22Rv1 (cell line): ENCODE measurements around the gene SFSWAP.
"Not testable (repeated sequence)": the region's sequence is repeated elsewhere in the genome, so short reads cannot be mapped to it uniquely, and the experiment has no call there.

ENCODE experiments used
- H3K27ac ChIP-seq: fragments of 450-650 bp; 2 replicates; pipeline ENCODE4 v1.5.1; 2017
- CTCF ChIP-seq: fragments of 450-650 bp; IDR thresholded peaks from 2 replicates; pipeline ENCODE4 v1.5.1; 2017; ENCODE audit warnings: mild to moderate bottlenecking
- ZFX ChIP-seq: fragments of 450-650 bp; IDR thresholded peaks from 2 replicates; pipeline ENCODE4 v1.6.1; 2017; ENCODE audit warnings: antibody characterized with exemption, borderline replicate concordance

Gene SFSWAP

GRCh38 chr12:131803961-131804521 is 93.2 kb downstream of the SFSWAP start:
- no peak overlapping the region for H3K27ac ChIP-seq
- TF ChIP-seq CTCF (no peak), ZFX (no peak)

GRCh38 chr12:131805421-131805820 is 94.5 kb downstream of the SFSWAP start:
- TF ChIP-seq CTCF (no peak), ZFX (no peak)
- H3K27ac ChIP-seq = no peak overlapping the region

- H3K27ac ChIP-seq = no peak overlapping the region
- TF ChIP-seq CTCF (no peak), ZFX (no peak)
Observed at GRCh38 chr12:131806674-131807073, 95.8 kb downstream of the SFSWAP start.

- TF ChIP-seq CTCF (no peak), ZFX (no peak)
- H3K27ac ChIP-seq = no peak overlapping the region
Observed at GRCh38 chr12:131808744-131809371, 98.0 kb downstream of the SFSWAP start.

GRCh38 chr12:131809476-131810254 is 98.8 kb downstream of the SFSWAP start:
- not testable (repeated sequence) for H3K27ac ChIP-seq

- TF ChIP-seq CTCF (no peak), ZFX (no peak)
- no peak overlapping the region for H3K27ac ChIP-seq
Observed at GRCh38 chr12:131810726-131811125, 99.8 kb downstream of the SFSWAP start.

GRCh38 chr12:131815131-131815530 is 104.2 kb downstream of the SFSWAP start:
- TF ChIP-seq CTCF (no peak), ZFX (no peak)
- H3K27ac ChIP-seq = no peak overlapping the region
